ENCODE results near the gene LASP1.

DNA sequence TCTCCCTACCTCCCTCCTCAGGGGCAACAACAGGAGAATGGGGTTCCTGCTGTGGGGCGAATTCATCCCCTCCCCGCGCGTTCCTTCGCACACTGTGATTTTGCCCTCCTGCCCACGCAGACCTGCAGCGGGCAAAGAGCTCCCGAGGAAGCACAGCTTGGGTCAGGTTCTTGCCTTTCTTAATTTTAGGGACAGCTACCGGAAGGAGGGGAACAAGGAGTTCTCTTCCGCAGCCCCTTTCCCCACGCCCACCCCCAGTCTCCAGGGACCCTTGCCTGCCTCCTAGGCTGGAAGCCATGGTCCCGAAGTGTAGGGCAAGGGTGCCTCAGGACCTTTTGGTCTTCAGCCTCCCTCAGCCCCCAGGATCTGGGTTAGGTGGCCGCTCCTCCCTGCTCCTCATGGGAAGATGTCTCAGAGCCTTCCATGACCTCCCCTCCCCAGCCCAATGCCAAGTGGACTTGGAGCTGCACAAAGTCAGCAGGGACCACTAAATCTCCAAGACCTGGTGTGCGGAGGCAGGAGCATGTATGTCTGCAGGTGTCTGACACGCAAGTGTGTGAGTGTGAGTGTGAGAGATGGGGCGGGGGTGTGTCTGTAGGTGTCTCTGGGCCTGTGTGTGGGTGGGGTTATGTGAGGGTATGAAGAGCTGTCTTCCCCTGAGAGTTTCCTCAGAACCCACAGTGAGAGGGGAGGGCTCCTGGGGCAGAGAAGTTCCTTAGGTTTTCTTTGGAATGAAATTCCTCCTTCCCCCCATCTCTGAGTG lies 49.6 kb downstream of the LASP1 start:
- TF ChIP-seq POLR2A (IDR thresholded peaks at IDR 0.05) (no peak), EP300 (IDR thresholded peaks at IDR 0.05) (no peak)
- TF ChIP-seq, protein P1, sequence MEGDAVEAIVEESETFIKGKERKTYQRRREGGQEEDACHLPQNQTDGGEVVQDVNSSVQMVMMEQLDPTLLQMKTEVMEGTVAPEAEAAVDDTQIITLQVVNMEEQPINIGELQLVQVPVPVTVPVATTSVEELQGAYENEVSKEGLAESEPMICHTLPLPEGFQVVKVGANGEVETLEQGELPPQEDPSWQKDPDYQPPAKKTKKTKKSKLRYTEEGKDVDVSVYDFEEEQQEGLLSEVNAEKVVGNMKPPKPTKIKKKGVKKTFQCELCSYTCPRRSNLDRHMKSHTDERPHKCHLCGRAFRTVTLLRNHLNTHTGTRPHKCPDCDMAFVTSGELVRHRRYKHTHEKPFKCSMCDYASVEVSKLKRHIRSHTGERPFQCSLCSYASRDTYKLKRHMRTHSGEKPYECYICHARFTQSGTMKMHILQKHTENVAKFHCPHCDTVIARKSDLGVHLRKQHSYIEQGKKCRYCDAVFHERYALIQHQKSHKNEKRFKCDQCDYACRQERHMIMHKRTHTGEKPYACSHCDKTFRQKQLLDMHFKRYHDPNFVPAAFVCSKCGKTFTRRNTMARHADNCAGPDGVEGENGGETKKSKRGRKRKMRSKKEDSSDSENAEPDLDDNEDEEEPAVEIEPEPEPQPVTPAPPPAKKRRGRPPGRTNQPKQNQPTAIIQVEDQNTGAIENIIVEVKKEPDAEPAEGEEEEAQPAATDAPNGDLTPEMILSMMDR (IDR thresholded peaks at IDR 0.05): no peak
